Gastrocnemius medialis (tissue), 4 donors: ENCODE results near the gene MAD1L1. TPM values are rescaled to one million over a fixed set of nuclear protein-coding genes. Genes with fewer than 3 reads are reported as not detected.

Source experiments
- ATAC-seq, 2 donors: fragments of 150-250 bp; one replicate each; pipeline ENCODE4 v1.9.1; 2016
- DNase-seq, 2 donors: peaks; one replicate each; pipeline ENCODE4 v3.0.0-alpha.2; 2019
- H3K27ac ChIP-seq, 4 donors: fragments of 200-600 bp; sonication (generic); 1 replicate in 1 of 4; 2 replicates in 3 of 4; pipeline ENCODE4 v1.5.1; 2016 to 2018; ENCODE audit warnings: mild to moderate bottlenecking in 2 of 4, moderate library complexity in 1 of 4
- H3K27me3 ChIP-seq, 3 donors: fragments of 200-600 bp; sonication (generic) in 2 of 3; 1 replicate in 1 of 3; 2 replicates in 2 of 3; pipeline versions ENCODE4 v1.5.1 to v1.6.0; 2016 to 2019; ENCODE audit warnings: mild to moderate bottlenecking in 1 of 3, moderate library complexity in 1 of 3
- H3K36me3 ChIP-seq, 2 donors: fragments of 200-600 bp; sonication (generic) in 1 of 2; one replicate each; pipeline ENCODE4 v1.5.1; 2017 to 2018
- H3K4me1 ChIP-seq, 2 donors: fragments of 200-600 bp; sonication (generic) in 1 of 2; one replicate each; pipeline ENCODE4 v1.5.1; 2016 to 2017; ENCODE audit warnings: mild to moderate bottlenecking in 2 of 2
- H3K4me3 ChIP-seq, 4 donors: fragments of 200-600 bp; sonication (generic) in 3 of 4; 1 replicate in 1 of 4; 2 replicates in 3 of 4; pipeline ENCODE4 v1.5.1; 2016 to 2019; ENCODE audit warnings: mild to moderate bottlenecking in 2 of 4
- H3K9me3 ChIP-seq, 3 donors: fragments of 200-600 bp; sonication (generic) in 2 of 3; 1 replicate in 1 of 3; 2 replicates in 2 of 3; pipeline ENCODE4 v1.5.1; 2016 to 2019
- POLR2A ChIP-seq, 2 donors: fragments of 450-650 bp; IDR thresholded peaks; one replicate each; pipeline ENCODE4 v1.6.1; 2017; ENCODE audit warnings: antibody characterized with exemption in 2 of 2, mild to moderate bottlenecking in 2 of 2, moderate library complexity in 2 of 2
- in situ Hi-C, 4 donors: fragments of 200-750 bp; cut with MboI; loops; one replicate each; pipeline versions ENCODE4 v1.15.0 to v1.8.0; 2017; ENCODE audit warnings: low sequenced_read_pairs in 4 of 4
- intact Hi-C: fragments of 100-400 bp; cut with DNase I; formaldehyde crosslinking; loops from one replicate; pipeline ENCODE4 v1.15.1; 2023; ENCODE audit warnings: low total_unique reads
- total RNA-seq, 4 donors: library from RNA; depleted of rRNA; stranded (reverse); fragments of >200 nt; gene quantifications; one replicate each; pipeline versions ENCODE4 v1.1.0 to v1.2.3, GENCODE V29; 2016
- TF ChIP-seq, protein P1 (sequence below), 5 experiments: fragments of 450-650 bp in 3 of 5; fragments of 200-600 bp in 2 of 5; sonication (generic) in 2 of 5; IDR thresholded peaks in 4 of 5; conservative IDR thresholded peaks in 1 of 5; 1 replicate in 4 of 5; 2 replicates in 1 of 5; pipeline ENCODE4 v1.5.1; 2016 to 2019; ENCODE audit warnings: antibody characterized with exemption in 5 of 5, mild to moderate bottlenecking in 3 of 5, moderate library complexity in 3 of 5

The MAD1L1 gene
- total RNA-seq, 4 donors from 2014 or later: 19.7 to 32.4 (median 22.7) TPM

DNA sequence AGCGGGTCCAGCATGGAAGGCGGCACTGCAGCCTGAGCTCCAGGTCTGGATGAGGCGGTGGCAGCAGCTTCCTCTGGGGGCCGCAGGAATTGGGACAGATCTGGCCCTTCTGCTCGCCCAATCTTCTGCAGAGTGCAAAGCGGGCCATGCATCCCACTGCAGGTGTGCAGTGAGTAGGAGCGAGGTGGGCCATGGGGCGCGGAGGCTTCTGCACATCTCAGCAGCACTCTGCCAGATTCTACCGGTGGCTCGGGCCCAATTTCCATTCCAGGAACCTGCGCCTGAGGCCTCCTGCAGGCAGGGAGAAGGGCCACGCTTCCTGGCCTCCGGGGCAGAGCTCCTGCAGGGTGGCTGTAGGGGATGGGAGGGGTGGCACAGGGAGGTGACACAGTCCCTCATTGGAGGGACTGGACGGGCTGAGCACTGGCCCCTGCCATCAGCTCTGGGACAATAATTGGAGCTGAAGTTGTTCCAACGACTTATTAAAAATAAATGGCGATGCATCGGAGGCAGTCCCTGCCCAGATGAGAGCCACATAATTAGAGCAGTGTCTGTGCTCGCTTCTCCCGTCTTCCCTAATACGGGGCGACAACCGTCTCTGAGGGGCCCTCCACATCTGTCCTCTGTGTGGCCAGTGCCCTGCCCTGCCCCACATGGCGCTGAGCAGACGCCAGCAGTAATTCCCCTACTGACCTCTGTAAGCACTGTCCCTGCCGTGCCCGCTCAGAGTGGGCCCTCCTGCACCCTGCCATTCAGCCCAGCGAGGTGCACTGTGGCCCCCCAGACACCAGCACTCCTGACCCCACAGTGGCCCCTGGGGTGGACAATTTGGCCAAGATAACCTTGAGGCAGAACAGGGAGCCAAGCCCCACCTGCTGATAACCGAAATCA is 365.1 kb downstream of the MAD1L1 start:
- H3K4me3 ChIP-seq: no peak overlapping the region
- intact Hi-C loops: no loop called here
- TF ChIP-seq, protein P1, sequence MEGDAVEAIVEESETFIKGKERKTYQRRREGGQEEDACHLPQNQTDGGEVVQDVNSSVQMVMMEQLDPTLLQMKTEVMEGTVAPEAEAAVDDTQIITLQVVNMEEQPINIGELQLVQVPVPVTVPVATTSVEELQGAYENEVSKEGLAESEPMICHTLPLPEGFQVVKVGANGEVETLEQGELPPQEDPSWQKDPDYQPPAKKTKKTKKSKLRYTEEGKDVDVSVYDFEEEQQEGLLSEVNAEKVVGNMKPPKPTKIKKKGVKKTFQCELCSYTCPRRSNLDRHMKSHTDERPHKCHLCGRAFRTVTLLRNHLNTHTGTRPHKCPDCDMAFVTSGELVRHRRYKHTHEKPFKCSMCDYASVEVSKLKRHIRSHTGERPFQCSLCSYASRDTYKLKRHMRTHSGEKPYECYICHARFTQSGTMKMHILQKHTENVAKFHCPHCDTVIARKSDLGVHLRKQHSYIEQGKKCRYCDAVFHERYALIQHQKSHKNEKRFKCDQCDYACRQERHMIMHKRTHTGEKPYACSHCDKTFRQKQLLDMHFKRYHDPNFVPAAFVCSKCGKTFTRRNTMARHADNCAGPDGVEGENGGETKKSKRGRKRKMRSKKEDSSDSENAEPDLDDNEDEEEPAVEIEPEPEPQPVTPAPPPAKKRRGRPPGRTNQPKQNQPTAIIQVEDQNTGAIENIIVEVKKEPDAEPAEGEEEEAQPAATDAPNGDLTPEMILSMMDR (IDR thresholded peaks at IDR 0.05 in 4 of 5, conservative IDR thresholded peaks at IDR 0.05 in 1 of 5): no peak
- TF ChIP-seq POLR2A (IDR thresholded peaks at IDR 0.05): no peak
- in situ Hi-C loops: no loop called here
- no peaks in the 10 kb centered on the region for H3K36me3 ChIP-seq
- H3K27me3 ChIP-seq: no peaks in the 10 kb centered on the region
- no peaks in the 10 kb centered on the region for H3K9me3 ChIP-seq
- no peak overlapping the region for H3K27ac ChIP-seq
- no peaks in the 10 kb centered on the region for H3K4me1 ChIP-seq
- ATAC-seq (no peak), DNase-seq (no peak)

DNA sequence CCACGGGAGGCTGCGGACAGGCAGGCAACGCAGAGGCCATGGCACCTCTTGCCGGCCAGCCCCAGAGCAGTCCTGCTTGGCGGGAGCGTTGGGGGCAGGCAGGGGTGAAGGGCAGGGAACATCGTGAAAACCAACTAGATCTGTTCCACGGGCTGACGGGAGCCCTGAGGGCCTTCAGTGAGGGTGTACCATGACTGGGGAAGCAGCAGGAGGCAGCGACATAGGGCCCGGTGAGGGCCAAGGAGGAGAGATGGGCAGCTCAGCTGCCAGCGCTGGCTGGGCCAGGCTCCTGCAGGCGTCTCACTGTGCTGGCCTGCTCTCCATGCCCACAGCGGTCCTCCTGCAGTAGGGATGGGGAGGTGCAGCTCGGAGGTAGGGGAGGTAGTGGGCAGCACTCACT is 366.1 kb downstream of the MAD1L1 start:
- in situ Hi-C loops (no loop called here), intact Hi-C loops (no loop called here)
- ATAC-seq (no peak), DNase-seq (no peak)
- Histone ChIP-seq H3K4me1 (no peaks in the 10 kb centered on the region), H3K36me3 (no peaks in the 10 kb centered on the region), H3K4me3 (no peak overlapping the region), H3K27ac (no peak overlapping the region), H3K27me3 (no peaks in the 10 kb centered on the region), H3K9me3 (no peaks in the 10 kb centered on the region)
- TF ChIP-seq, protein P1 (IDR thresholded peaks at IDR 0.05 in 4 of 5, conservative IDR thresholded peaks at IDR 0.05 in 1 of 5): no peak
- no peak for TF ChIP-seq POLR2A (IDR thresholded peaks at IDR 0.05)

DNA sequence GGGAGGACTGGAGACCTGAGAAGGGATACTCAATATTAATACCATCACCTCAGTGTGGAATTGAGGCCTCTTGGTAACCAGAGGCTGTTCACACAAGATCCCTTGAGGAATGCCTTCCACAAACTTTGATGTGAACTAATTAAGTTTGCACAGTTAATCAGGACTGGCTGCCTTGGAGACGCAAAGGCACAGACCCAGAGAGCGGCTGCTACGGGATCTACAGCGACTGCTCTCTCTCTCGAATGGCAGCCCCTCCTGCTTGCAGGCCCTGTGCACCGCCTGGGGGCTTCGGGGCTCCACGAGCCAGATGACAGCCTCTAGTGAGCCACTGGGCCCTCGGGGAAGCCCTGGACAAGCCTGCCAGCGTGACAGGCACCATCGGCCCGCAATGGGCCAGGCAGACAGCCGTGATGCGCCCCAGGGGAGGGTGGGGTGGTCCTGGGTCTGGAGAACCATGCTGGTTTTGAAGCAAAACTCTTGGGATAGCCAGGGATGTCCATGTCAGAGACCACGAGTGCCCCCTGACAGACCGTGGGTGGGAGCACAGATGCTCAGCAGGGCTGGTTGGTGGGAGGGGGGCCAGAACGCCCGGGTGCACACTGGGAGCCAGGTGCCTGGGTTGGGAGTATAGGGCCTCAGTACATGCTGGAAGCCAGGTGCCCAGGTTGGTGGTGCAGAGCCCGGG is 367.0 kb downstream of the MAD1L1 start:
- intact Hi-C loops (no loop called here), in situ Hi-C loops (no loop called here)
- TF ChIP-seq, protein P1 (IDR thresholded peaks at IDR 0.05 in 4 of 5, conservative IDR thresholded peaks at IDR 0.05 in 1 of 5): no peak
- TF ChIP-seq POLR2A (IDR thresholded peaks at IDR 0.05): no peak
- no peak for DNase-seq
- Histone ChIP-seq H3K4me3 (no peak overlapping the region), H3K9me3 (no peaks in the 10 kb centered on the region), H3K27ac (no peak overlapping the region), H3K27me3 (no peaks in the 10 kb centered on the region), H3K36me3 (no peaks in the 10 kb centered on the region), H3K4me1 (no peaks in the 10 kb centered on the region)
- no peak for ATAC-seq

DNA sequence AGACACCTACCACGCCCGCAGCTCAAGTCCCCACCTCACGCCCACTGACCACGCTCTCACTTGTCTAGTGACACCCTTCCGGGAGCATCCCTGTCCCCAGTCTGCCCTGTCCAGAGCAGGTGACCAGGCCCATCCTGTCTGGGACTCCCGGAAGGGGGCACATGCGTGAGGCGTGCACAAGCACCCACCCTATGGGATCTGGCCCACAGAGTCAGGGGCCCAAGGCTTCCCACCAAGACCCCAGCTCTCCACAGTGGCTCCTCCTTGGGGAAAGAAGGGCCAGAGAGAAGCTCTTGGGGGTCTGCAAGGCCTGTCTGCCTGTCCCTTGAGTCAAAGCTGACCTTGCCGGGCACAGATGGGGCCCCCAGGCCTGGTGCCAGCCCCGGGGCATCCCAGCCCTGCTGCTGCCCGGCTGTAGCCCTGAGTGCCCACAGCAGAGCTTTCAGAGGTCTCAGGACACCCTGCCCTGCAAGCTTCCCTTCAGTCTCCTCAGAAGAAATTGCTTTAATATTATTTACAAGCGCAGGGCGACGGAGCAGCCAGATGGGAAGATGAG is 367.7 kb downstream of the MAD1L1 start:
- intact Hi-C loops: no loop called here
- Histone ChIP-seq H3K27ac (no peak overlapping the region), H3K27me3 (no peaks in the 10 kb centered on the region), H3K9me3 (no peaks in the 10 kb centered on the region), H3K4me3 (no peak overlapping the region), H3K4me1 (no peaks in the 10 kb centered on the region), H3K36me3 (no peaks in the 10 kb centered on the region)
- ATAC-seq (no peak), DNase-seq (no peak)
- TF ChIP-seq, protein P1 (IDR thresholded peaks at IDR 0.05 in 4 of 5, conservative IDR thresholded peaks at IDR 0.05 in 1 of 5): no peak
- TF ChIP-seq POLR2A (IDR thresholded peaks at IDR 0.05): no peak
- in situ Hi-C loops: no loop called here
